NCI-H510A (cell line): ENCODE data around the gene MYO9B.
"Not testable (repeated sequence)": the region's sequence is repeated elsewhere in the genome, so short reads cannot be mapped to it uniquely, and the experiment has no call there.

ENCODE experiments used
- DNase-seq: peaks from one replicate; lab custom pipeline; 2025; lab: John Stamatoyannopoulos, UW

MYO9B gene

GRCh38 chr19:17180997-17181702 lies 105.6 kb downstream of the MYO9B start:
- DNase-seq, result peak; percentile 84

- no peak for DNase-seq
These were observed 107.7 kb downstream of the MYO9B start for GRCh38 chr19:17183271-17183761.

GRCh38 chr19:17183858-17184321 lies 108.3 kb downstream of the MYO9B start:
- no peak for DNase-seq

- DNase-seq, result no peak
These were observed 108.8 kb downstream of the MYO9B start for GRCh38 chr19:17184371-17184841.

- no peak for DNase-seq
These were observed 110.0 kb downstream of the MYO9B start for GRCh38 chr19:17185590-17185989.

GRCh38 chr19:17191736-17192135 lies 116.2 kb downstream of the MYO9B start:
- DNase-seq, result not testable (repeated sequence)

- DNase-seq, result no peak
These were observed 117.2 kb downstream of the MYO9B start for GRCh38 chr19:17192751-17193150.

GRCh38 chr19:17194608-17195007 lies 119.0 kb downstream of the MYO9B start:
- no peak for DNase-seq

- DNase-seq, result no peak
These were observed 119.5 kb downstream of the MYO9B start for GRCh38 chr19:17195106-17195505.

GRCh38 chr19:17196610-17197009 lies 121.0 kb downstream of the MYO9B start:
- no peak for DNase-seq

- no peak for DNase-seq
These were observed 122.1 kb downstream of the MYO9B start for GRCh38 chr19:17197666-17198065.

GRCh38 chr19:17200408-17201079 lies 125.0 kb downstream of the MYO9B start:
- DNase-seq, result no peak

GRCh38 chr19:17202249-17202648 lies 126.7 kb downstream of the MYO9B start:
- DNase-seq, result no peak

- no peak for DNase-seq
These were observed 127.1 kb downstream of the MYO9B start for GRCh38 chr19:17202713-17203112.

GRCh38 chr19:17205237-17206140 lies 129.9 kb downstream of the MYO9B start:
- no peak for DNase-seq

- no peak for DNase-seq
These were observed 131.4 kb downstream of the MYO9B start for GRCh38 chr19:17206736-17207581.

GRCh38 chr19:17209126-17210036 lies 133.8 kb downstream of the MYO9B start:
- DNase-seq, result no peak

GRCh38 chr19:17210296-17210695 lies 134.7 kb downstream of the MYO9B start:
- no peak for DNase-seq

GRCh38 chr19:17211547-17212446 lies 136.2 kb downstream of the MYO9B start:
- DNase-seq, result no peak
